NCI-H524 (cell line): ENCODE measurements around the gene SLC44A5.
"Not testable (repeated sequence)": the region's sequence is repeated elsewhere in the genome, so short reads cannot be mapped to it uniquely, and the experiment has no call there.

ENCODE experiments used
- DNase-seq, 2 experiments: peaks; one replicate each; lab custom pipeline; 2025; lab: John Stamatoyannopoulos, UW

Gene SLC44A5

GRCh38 chr1:75520862-75521475 is 89.9 kb downstream of the SLC44A5 start:
- no peak for DNase-seq

- no peak for DNase-seq
Measured at GRCh38 chr1:75519651-75520427, 91.1 kb downstream of the SLC44A5 start.

GRCh38 chr1:75518686-75519085 is 92.2 kb downstream of the SLC44A5 start:
- DNase-seq = no peak

- DNase-seq = no peak
Measured at GRCh38 chr1:75514270-75514669, 96.6 kb downstream of the SLC44A5 start.

GRCh38 chr1:75506976-75507375 is 103.9 kb downstream of the SLC44A5 start:
- no peak for DNase-seq

GRCh38 chr1:75503221-75503974 is 107.5 kb downstream of the SLC44A5 start:
- no peak for DNase-seq

GRCh38 chr1:75502776-75503175 is 108.1 kb downstream of the SLC44A5 start:
- no peak for DNase-seq

- no peak for DNase-seq
Measured at GRCh38 chr1:75501577-75502295, 109.2 kb downstream of the SLC44A5 start.

GRCh38 chr1:75492011-75492410 is 118.9 kb downstream of the SLC44A5 start:
- no peak for DNase-seq

GRCh38 chr1:75487399-75487798 is 123.5 kb downstream of the SLC44A5 start:
- no peak for DNase-seq

- DNase-seq = no peak
Measured at GRCh38 chr1:75484789-75485188, 126.1 kb downstream of the SLC44A5 start.

GRCh38 chr1:75482951-75483350 is 128.0 kb downstream of the SLC44A5 start:
- DNase-seq = no peak

- not testable (repeated sequence) for DNase-seq
Measured at GRCh38 chr1:75476486-75476885, 134.4 kb downstream of the SLC44A5 start.

GRCh38 chr1:75475696-75476095 is 135.2 kb downstream of the SLC44A5 start:
- no peak for DNase-seq

- no peak for DNase-seq
Measured at GRCh38 chr1:75472971-75473603, 137.8 kb downstream of the SLC44A5 start.

- DNase-seq = no peak
Measured at GRCh38 chr1:75472089-75472970, 138.6 kb downstream of the SLC44A5 start.

GRCh38 chr1:75471252-75471651 is 139.7 kb downstream of the SLC44A5 start:
- DNase-seq = no peak

GRCh38 chr1:75470448-75470847 is 140.5 kb downstream of the SLC44A5 start:
- no peak for DNase-seq

- DNase-seq = no peak
Measured at GRCh38 chr1:75469586-75470173, 141.2 kb downstream of the SLC44A5 start.

GRCh38 chr1:75461808-75462325 is 149.0 kb downstream of the SLC44A5 start:
- DNase-seq = no peak
